ENCODE results near the gene KCTD7. TPM values are rescaled to one million over a fixed set of nuclear protein-coding genes. Genes with fewer than 3 reads are reported as not detected.

KCTD7 gene
- total and polyA plus RNA-seq, 2 of the 13 experiments (the other 11 are each of a cell fraction or from before 2014, with no cell fraction given): 7.3 to 13.5 TPM

- TF ChIP-seq ZBTB7B (CRISPR knock-in tag; IDR thresholded peaks at IDR 0.05) (no peak; the same call in 1 of the 2 replicates), ZNF513 (CRISPR knock-in tag; conservative IDR thresholded peaks at IDR 0.05) (no peak), ZNF326 (CRISPR knock-in tag; IDR thresholded peaks at IDR 0.05; ENCODE audit: borderline replicate concordance) (no peak), ZBTB46 (CRISPR knock-in tag; IDR thresholded peaks at IDR 0.05; ENCODE audit: borderline replicate concordance) (no peak), DRAP1 (CRISPR knock-in tag; IDR thresholded peaks at IDR 0.05) (peak; percentile 93), ZNF3 (CRISPR knock-in tag; IDR thresholded peaks at IDR 0.05) (no peak; the same call in 1 of the 2 replicates), ZNF672 (CRISPR knock-in tag; IDR thresholded peaks at IDR 0.05) (no peak), ZNF75D (CRISPR knock-in tag; IDR thresholded peaks at IDR 0.05; ENCODE audit: borderline replicate concordance) (no peak), MEIS1 (CRISPR knock-in tag; IDR thresholded peaks at IDR 0.05; ENCODE audit: borderline replicate concordance) (peak; percentile 82; the same call in 1 of the 2 replicates), ZNF512 (CRISPR knock-in tag; IDR thresholded peaks at IDR 0.05) (no peak), AHDC1 (CRISPR knock-in tag; IDR thresholded peaks at IDR 0.05; ENCODE audit: borderline replicate concordance) (peak; percentile 23; the same call in 1 of the 2 replicates), ZNF761 (CRISPR knock-in tag; conservative IDR thresholded peaks at IDR 0.05) (peak; percentile 79), TIGD3 (CRISPR knock-in tag; IDR thresholded peaks at IDR 0.05; ENCODE audit: borderline replicate concordance) (0 out of 2 replicates have a peak, but pooled peaks have one; percentile 6), ZNF230 (CRISPR knock-in tag; IDR thresholded peaks at IDR 0.05) (no peak), KLF11 (CRISPR knock-in tag; IDR thresholded peaks at IDR 0.05) (no peak), ZNF644 (CRISPR knock-in tag; IDR thresholded peaks at IDR 0.05; ENCODE audit: low read depth) (no peak)
Measured at GRCh38 chr7:66654275-66655112, 25.8 kb downstream of the KCTD7 start (continued).

Data from HepG2 (cell line).